Stimulated activated memory B cell treated with anti-CD40 and anti-IgM and Interleukin-4, amounts not matched to agents 10 μg/mL and 1 μg/mL and 100 μg/mL, for 72 hours (primary cell): ENCODE data around the gene ADSS2.
A peak's percentile ranks its signal among the peaks of the same experiment; 100 is the strongest.

Source experiments
- ATAC-seq: fragments of 150-1000 bp; cut with Tn5 transposase; 2 replicates; pipeline ENCODE4 v1.10.0; 2021
- H3K27ac Mint-ChIP-seq: one replicate; pipeline ENCODE4 v1.8.0; 2022; ENCODE audit warnings: mild to moderate bottlenecking, mixed read lengths
- H3K27me3 Mint-ChIP-seq: one replicate; pipeline ENCODE4 v1.8.0; 2022; ENCODE audit warnings: mixed read lengths
- H3K36me3 Mint-ChIP-seq: one replicate; pipeline ENCODE4 v1.8.0; 2022; ENCODE audit warnings: mixed read lengths
- H3K4me1 Mint-ChIP-seq: one replicate; pipeline ENCODE4 v1.8.0; 2022; ENCODE audit warnings: mixed read lengths
- H3K4me3 Mint-ChIP-seq: one replicate; pipeline ENCODE4 v1.8.0; 2022; ENCODE audit warnings: mild to moderate bottlenecking, moderate library complexity, mixed read lengths
- H3K9me3 Mint-ChIP-seq: one replicate; pipeline ENCODE4 v1.8.0; 2022; ENCODE audit warnings: mixed read lengths

ADSS2 gene

GRCh38 chr1:244429818-244430217, 21.9 kb downstream of the ADSS2 start:
- no peak for ATAC-seq
- peaks cover 46% of the 10 kb centered on the region for H3K36me3 Mint-ChIP-seq
- H3K4me1 Mint-ChIP-seq: peaks cover 7% of the 10 kb centered on the region
- no peak overlapping the region for H3K4me3 Mint-ChIP-seq
- H3K27ac Mint-ChIP-seq: no peak overlapping the region
- H3K27me3 Mint-ChIP-seq: no peaks in the 10 kb centered on the region
- H3K9me3 Mint-ChIP-seq: no peaks in the 10 kb centered on the region

DNA sequence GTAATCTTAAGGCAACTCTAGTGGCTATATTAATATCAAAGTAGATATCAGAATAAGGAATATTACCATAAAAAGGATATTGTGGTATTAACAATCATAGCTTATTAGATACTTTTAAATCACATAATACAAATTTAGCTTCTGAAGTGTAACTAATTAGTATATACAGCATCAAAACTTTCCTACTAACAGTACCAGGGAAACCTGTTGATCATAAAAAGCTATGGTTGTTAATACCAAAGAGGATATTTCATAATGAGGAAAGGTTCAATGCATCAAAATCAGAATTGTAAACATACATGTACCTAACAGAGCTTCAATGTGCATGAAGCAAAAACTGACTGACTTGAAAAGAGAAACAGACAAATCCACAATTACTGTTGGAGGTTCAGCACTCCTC, 24.1 kb downstream of the ADSS2 start:
- no peak for ATAC-seq
- Mint-ChIP-seq H3K27me3 (no peaks in the 10 kb centered on the region), H3K9me3 (no peaks in the 10 kb centered on the region), H3K4me1 (peaks cover 10% of the 10 kb centered on the region), H3K4me3 (no peak overlapping the region), H3K36me3 (peaks cover 52% of the 10 kb centered on the region), H3K27ac (no peak overlapping the region)

DNA sequence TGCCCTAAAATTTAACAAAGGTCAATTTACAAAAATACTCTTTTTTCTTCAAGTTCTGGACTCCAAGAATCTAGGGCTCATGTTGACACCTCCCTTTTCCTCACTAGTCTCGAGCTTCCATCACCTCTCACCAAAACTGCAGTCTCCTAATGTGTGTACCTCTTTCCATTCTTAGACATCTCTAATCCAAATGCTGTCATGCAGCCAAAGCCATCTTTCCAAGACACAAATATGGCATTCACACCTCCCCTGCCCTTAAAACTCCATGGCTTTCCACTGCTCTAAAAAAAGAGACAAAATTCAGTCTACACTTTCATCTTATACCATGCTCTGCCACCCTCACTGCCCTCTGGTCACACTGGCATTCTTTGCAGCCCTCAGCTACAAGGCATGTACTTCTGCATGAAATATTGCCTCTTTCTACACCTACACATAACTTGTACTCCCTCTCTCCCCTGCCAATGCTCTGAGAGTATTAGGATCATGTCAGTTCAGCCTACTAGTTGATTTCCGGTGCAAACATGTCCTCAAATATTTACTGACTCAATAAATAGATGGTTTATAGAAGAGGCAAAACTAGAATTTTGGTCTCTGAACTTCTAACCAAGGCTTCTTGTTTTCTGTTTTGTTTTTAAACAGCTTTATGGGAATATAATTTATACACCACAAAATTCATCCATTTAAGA, 26.9 kb downstream of the ADSS2 start:
- H3K27me3 Mint-ChIP-seq: no peaks in the 10 kb centered on the region
- H3K9me3 Mint-ChIP-seq: no peaks in the 10 kb centered on the region
- H3K4me3 Mint-ChIP-seq: no peak overlapping the region
- H3K27ac Mint-ChIP-seq: no peak overlapping the region
- H3K4me1 Mint-ChIP-seq: peaks cover 12% of the 10 kb centered on the region
- ATAC-seq: no peak
- peaks cover 58% of the 10 kb centered on the region for H3K36me3 Mint-ChIP-seq

DNA sequence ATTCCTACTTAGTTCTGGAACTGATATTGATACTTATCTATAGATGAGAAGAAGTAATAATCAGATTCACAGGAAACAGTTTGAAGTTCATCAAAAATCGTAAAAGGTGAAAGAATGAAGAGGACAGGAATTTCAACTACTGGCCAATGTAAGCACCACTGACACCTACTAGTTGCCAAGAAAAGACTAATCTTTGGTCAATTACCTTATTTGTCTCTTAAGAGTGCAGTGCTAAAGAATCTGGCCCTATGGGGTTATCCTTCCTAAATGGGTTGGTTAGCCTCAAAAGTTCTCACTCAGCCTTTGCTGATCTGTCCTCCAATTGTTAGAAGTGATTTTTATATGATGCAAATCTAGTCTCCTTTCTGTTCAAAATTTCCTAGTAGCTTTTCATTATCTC, 29.5 kb downstream of the ADSS2 start:
- no peak for ATAC-seq
- Mint-ChIP-seq H3K4me1 (peaks cover 4% of the 10 kb centered on the region), H3K4me3 (no peak overlapping the region), H3K36me3 (peaks cover 63% of the 10 kb centered on the region), H3K27ac (no peak overlapping the region), H3K9me3 (no peaks in the 10 kb centered on the region), H3K27me3 (no peaks in the 10 kb centered on the region)

- Mint-ChIP-seq H3K9me3 (no peaks in the 10 kb centered on the region), H3K27ac (no peak overlapping the region), H3K27me3 (no peaks in the 10 kb centered on the region), H3K4me3 (no peak overlapping the region), H3K4me1 (peaks cover 4% of the 10 kb centered on the region), H3K36me3 (peaks cover 68% of the 10 kb centered on the region)
- ATAC-seq: no peak
Measured at GRCh38 chr1:244419024-244419423, 32.7 kb downstream of the ADSS2 start.

DNA sequence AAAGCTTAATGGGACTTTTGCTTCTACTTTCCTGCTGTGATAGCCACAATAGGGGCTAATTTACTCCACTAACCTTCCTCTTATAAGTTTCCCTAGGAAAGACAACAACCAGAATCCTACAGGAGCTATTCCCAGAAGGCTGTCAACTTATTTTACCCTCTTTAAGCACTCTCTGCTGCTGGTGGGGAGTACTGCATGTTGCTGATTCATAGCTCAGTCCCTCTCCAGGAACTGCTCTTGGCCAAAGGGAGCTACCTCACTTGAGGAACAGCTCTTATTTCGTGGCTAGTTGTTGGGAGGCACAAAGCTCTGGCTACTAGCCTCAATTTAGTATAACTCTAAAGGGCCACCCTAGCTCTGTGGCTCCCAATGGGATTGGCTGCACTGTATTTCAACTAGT, 37.2 kb downstream of the ADSS2 start:
- no peak for ATAC-seq
- Mint-ChIP-seq H3K9me3 (no peaks in the 10 kb centered on the region), H3K27me3 (no peaks in the 10 kb centered on the region), H3K4me1 (no peaks in the 10 kb centered on the region), H3K36me3 (peaks cover 90% of the 10 kb centered on the region), H3K4me3 (no peak overlapping the region), H3K27ac (no peak overlapping the region)

- Mint-ChIP-seq H3K27me3 (no peaks in the 10 kb centered on the region), H3K36me3 (peaks cover 90% of the 10 kb centered on the region), H3K4me1 (no peaks in the 10 kb centered on the region), H3K27ac (no peak overlapping the region), H3K9me3 (no peaks in the 10 kb centered on the region), H3K4me3 (no peak overlapping the region)
- no peak for ATAC-seq
Measured at GRCh38 chr1:244413736-244414135, 38.0 kb downstream of the ADSS2 start.

- Mint-ChIP-seq H3K4me3 (no peak overlapping the region), H3K27ac (no peak overlapping the region), H3K4me1 (no peaks in the 10 kb centered on the region), H3K27me3 (no peaks in the 10 kb centered on the region), H3K36me3 (peaks cover 89% of the 10 kb centered on the region), H3K9me3 (no peaks in the 10 kb centered on the region)
- no peak for ATAC-seq
Measured at GRCh38 chr1:244412176-244412575, 39.5 kb downstream of the ADSS2 start.

DNA sequence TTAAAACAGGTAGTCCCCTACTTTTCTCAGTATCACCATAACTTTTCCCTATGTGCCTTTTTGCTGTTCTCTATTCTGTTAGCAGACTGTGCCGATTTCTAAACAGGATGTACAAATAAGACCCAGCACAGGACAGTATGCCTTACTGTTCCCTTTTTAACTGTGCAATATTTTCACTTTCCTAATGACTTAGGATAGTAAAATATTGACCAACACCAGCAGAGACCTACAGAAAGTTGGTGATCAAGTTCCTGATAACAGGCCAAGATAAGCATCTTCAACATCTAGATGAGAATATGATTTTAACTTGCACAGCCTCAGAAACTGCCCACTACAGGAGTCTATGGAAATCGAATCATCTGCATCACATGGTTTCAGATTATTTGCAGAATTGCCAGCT, 42.0 kb downstream of the ADSS2 start:
- no peak overlapping the region for H3K27ac Mint-ChIP-seq
- no peaks in the 10 kb centered on the region for H3K9me3 Mint-ChIP-seq
- H3K36me3 Mint-ChIP-seq: peaks cover 93% of the 10 kb centered on the region
- no peak for ATAC-seq
- H3K4me1 Mint-ChIP-seq: no peaks in the 10 kb centered on the region
- no peak overlapping the region for H3K4me3 Mint-ChIP-seq
- H3K27me3 Mint-ChIP-seq: no peaks in the 10 kb centered on the region

DNA sequence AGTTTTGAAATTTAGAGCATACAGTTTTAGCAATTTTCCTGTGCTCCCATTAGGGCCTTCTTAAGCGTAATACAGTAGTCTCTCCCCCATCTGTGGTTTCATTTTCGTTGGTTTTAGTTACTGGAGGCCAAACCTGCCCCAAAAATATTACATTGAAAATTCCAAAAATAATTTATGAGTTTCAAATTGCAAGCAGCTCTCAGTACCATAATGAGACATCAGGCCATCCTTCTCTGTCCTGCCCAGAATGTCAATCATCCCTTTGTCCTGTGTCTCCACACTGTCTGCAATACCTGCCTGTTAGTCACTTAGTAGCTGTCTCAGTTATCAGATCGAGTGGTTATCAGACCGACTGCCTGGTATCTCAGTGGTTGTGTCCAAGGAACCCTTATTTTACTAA, 45.4 kb downstream of the ADSS2 start:
- ATAC-seq: no peak

DNA sequence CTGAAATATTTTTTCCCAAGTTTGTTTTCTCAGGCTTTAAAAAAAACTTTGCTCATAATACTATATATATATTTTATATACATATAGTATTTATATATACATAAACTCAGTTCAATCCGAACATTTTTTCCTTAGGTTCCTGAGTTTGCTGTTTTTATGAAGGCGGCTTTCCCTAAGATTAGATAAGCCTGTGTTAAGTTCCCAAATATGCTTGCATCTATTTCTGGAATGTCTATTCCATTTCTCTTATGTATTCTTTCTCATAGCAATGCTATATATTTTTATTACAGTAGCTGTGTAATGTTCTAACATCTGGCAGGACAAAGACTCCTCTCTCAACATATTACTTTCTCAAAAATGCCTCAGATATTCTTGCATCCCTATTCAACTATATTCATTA, 45.9 kb downstream of the ADSS2 start:
- no peak overlapping the region for H3K27ac Mint-ChIP-seq

More for the DNA sequence above, 45.4 kb downstream of the ADSS2 start:
- Mint-ChIP-seq H3K9me3 (peaks cover 9% of the 10 kb centered on the region), H3K27me3 (no peaks in the 10 kb centered on the region), H3K27ac (no peak overlapping the region), H3K4me1 (no peaks in the 10 kb centered on the region), H3K36me3 (peaks cover 95% of the 10 kb centered on the region), H3K4me3 (no peak overlapping the region)

DNA sequence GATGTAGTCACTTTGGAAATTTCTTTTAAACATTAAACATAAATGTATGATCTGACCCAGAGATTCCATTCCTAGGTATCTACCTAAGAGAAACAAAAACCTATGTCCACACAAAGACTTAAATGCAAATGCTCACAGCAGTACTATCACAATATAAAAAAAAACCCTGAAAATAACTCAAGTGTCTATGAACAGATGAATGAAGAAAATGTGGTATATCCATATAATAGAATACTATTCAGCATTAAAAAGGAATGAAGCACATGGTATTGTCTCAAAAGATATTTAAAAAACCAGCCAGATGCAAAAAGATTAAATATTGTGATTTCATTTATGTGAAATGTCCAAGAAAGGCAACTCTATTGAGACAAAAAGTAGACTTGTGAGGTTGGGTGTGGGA, 48.3 kb downstream of the ADSS2 start:
- no peaks in the 10 kb centered on the region for H3K27me3 Mint-ChIP-seq
- H3K36me3 Mint-ChIP-seq: peaks cover 80% of the 10 kb centered on the region
- no peak overlapping the region for H3K27ac Mint-ChIP-seq
- H3K4me1 Mint-ChIP-seq: no peaks in the 10 kb centered on the region
- H3K4me3 Mint-ChIP-seq: no peak overlapping the region
- no peak for ATAC-seq
- peaks cover 13% of the 10 kb centered on the region for H3K9me3 Mint-ChIP-seq

More for the DNA sequence above, 45.9 kb downstream of the ADSS2 start:
- H3K4me3 Mint-ChIP-seq: no peak overlapping the region
- no peaks in the 10 kb centered on the region for H3K4me1 Mint-ChIP-seq
- H3K27me3 Mint-ChIP-seq: no peaks in the 10 kb centered on the region
- H3K36me3 Mint-ChIP-seq: peaks cover 95% of the 10 kb centered on the region
- ATAC-seq: no peak
- H3K9me3 Mint-ChIP-seq: peaks cover 13% of the 10 kb centered on the region

DNA sequence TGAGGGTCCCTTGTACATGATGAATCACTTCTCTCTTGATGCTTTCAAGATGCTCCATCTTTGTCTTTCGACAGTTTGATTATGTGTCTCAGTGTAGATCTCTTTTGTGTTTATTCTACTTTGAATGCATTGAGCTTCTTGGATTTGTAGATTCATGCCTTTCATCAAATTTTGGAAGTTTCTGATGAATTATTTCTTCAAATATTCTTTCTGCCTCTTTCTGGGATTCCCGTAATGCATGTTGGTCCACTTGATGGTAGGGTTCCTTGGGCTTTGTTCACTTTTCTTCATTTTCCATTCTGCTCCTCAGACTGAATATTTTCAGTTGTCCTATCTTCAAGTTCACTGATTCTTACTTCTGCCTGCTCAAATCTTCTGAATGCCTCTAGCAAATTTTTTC, 50.7 kb downstream of the ADSS2 start:
- Mint-ChIP-seq H3K27me3 (no peaks in the 10 kb centered on the region), H3K36me3 (peaks cover 58% of the 10 kb centered on the region), H3K9me3 (peaks cover 13% of the 10 kb centered on the region), H3K4me3 (no peak overlapping the region), H3K27ac (no peak overlapping the region), H3K4me1 (peaks cover 8% of the 10 kb centered on the region)
- no peak for ATAC-seq

DNA sequence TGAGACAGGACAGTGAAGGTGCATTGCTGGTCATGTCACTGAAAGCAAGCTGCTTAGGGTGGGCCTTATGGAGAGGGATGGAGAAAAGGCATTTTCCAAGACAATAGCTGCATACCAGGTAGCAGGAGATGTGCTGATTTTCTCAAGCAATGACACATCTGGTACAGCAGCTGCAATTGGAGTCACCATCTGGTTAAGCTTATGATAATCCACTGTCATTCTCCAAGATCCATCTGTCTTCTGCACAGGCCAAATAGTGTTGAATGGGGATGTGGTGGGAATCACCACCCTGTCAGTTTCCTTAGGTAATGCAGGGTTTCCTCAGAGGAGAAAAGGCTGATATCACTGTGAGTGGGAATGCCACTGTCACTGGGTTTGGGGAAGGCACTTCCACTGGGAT, 54.6 kb downstream of the ADSS2 start:
- H3K4me1 Mint-ChIP-seq: peaks cover 8% of the 10 kb centered on the region
- H3K9me3 Mint-ChIP-seq: peaks cover 7% of the 10 kb centered on the region
- H3K36me3 Mint-ChIP-seq: peaks cover 19% of the 10 kb centered on the region
- no peak overlapping the region for H3K4me3 Mint-ChIP-seq
- H3K27ac Mint-ChIP-seq: no peak overlapping the region
- H3K27me3 Mint-ChIP-seq: no peaks in the 10 kb centered on the region
- ATAC-seq: no peak

- H3K36me3 Mint-ChIP-seq: peaks cover 7% of the 10 kb centered on the region
- ATAC-seq: peak; percentile 25
- no peak overlapping the region for H3K4me3 Mint-ChIP-seq
Measured at GRCh38 chr1:244395965-244396364, 55.7 kb downstream of the ADSS2 start.

GRCh38 chr1:244394826-244395765, 56.6 kb downstream of the ADSS2 start:
- no peaks in the 10 kb centered on the region for H3K36me3 Mint-ChIP-seq
- no peak overlapping the region for H3K4me3 Mint-ChIP-seq
- no peaks in the 10 kb centered on the region for H3K27me3 Mint-ChIP-seq
- no peak overlapping the region for H3K27ac Mint-ChIP-seq
- H3K9me3 Mint-ChIP-seq: no peaks in the 10 kb centered on the region
- H3K4me1 Mint-ChIP-seq: peaks cover 8% of the 10 kb centered on the region
- ATAC-seq: peak; percentile 34

More at GRCh38 chr1:244395965-244396364, 55.7 kb downstream of the ADSS2 start:
- H3K27me3 Mint-ChIP-seq: no peaks in the 10 kb centered on the region
- H3K9me3 Mint-ChIP-seq: no peaks in the 10 kb centered on the region
- peaks cover 8% of the 10 kb centered on the region for H3K4me1 Mint-ChIP-seq
- no peak overlapping the region for H3K27ac Mint-ChIP-seq
